H7 (cell line): Measurements from ENCODE around the gene PLIN1. TPM values are rescaled to one million over a fixed set of nuclear protein-coding genes. Genes with fewer than 3 reads are reported as not detected.

Experiments used
- DNase-seq: peaks from one replicate; pipeline ENCODE4 v3.0.0; 2012
- H3K27me3 ChIP-seq: 2 replicates; pipeline ENCODE4 v1.6.0; 2011; ENCODE audit warnings: mild to moderate bottlenecking, low read length; ENCODE audit not compliant: control insufficient read depth, insufficient read depth
- H3K36me3 ChIP-seq: replicated peaks from 2 replicates; pipeline ENCODE4 v1.5.1; 2011; ENCODE audit warnings: low read length; ENCODE audit not compliant: control insufficient read depth, insufficient read depth
- H3K4me3 ChIP-seq: 2 replicates; pipeline ENCODE4 v1.5.1; 2011; ENCODE audit warnings: low read depth, mild to moderate bottlenecking, control low read depth, low read length, moderate library complexity; ENCODE audit not compliant: insufficient read depth
- total RNA-seq: library from RNA; depleted of rRNA; stranded (reverse); fragments of >200 nt; shearing (Covaris generic); gene quantifications from 2 replicates; pipeline ENCODE4 v1.2.3, GENCODE V29; 2014; rRNA removed

Gene PLIN1
- total RNA-seq, 1 experiment from 2014 or later = not detected

DNA sequence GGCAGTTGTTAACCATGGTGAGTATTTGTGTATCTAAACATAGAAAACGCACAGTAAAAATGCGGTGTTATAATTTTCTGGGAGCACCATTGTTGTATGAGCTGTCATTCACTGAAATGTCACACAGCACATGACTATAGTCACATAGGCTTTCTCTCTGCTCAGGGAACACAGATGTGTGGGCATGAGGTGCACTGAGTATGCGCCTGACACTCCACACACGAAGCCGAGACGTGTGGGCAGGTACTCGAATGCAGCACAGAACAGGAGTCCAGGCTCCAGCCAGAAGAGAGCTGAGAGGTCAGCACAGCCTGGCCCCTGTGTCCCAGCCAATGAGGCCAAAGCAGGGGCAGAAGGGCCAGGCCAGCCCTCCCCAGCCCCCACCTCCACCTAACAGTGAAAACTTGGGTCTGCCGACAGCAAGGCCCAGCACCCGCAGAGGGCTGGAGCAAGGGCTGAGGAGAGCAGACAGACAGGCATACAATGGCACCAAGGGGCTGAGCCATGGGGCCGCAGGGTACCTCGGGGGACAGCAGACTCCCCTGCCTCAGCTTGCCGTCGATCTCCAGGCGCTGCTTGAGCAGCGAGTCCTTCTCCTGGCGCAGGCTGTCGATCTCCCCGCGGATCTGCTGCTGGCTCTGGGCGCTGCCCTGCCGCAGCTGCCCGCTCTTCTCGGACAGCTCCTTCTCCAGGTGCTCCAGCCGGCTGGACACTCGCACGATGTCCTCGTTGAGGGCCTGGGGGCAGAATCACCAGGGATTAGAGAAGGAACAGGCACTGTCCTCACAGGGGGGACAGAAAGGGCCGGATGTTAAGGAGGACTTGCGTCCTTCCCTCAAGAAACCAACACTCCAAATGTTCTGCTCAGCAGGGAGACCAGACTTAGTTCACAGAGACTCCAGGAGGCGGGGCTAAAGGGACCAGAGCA, 47.9 kb downstream of the PLIN1 start:
- peaks cover 45% of the 10 kb centered on the region for H3K36me3 ChIP-seq
- no peaks in the 10 kb centered on the region for H3K27me3 ChIP-seq
- no peak overlapping the region for H3K4me3 ChIP-seq
- peak; percentile 52 for DNase-seq

DNA sequence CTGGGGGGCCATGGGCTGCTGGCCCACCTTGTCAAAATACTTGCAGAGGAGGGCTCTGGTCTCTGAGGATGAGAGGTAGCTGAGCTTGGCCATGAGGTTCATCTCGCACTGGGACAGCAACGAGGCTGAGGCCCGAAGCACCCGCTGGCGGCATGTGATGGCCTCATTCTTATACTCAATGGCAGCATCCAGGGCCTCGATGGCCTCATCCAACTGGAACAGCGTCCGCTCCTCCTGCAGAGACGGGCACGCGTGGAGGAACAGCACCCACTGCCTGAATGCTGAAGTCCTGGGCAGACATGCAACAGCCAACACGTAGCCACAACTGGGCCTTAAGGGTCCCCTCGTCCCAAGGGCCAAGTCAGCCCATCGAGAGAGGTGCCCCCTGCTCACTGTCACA, 48.9 kb downstream of the PLIN1 start:
- Histone ChIP-seq H3K36me3 (peaks cover 54% of the 10 kb centered on the region), H3K4me3 (no peak overlapping the region), H3K27me3 (no peaks in the 10 kb centered on the region)
- peak; percentile 39 for DNase-seq

DNA sequence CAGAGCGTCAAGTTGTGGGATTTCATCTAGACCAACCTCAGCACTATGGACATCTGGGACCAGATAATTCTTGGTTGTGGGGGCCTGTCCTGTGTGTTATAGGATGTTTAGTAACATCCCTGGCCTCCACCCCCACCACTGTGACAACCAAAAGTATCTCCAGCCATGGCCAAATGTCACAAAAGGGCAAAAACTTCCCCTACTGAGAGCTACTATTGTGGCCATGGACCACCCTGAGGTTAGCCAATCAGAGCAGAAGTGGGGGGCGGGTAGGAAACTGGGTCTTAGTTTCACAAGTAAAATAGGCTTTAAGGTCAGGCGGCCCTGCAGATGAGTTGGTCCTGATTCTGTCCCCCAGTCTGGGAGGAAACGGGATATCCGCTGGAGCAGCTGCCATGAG, 49.3 kb downstream of the PLIN1 start:
- H3K36me3 ChIP-seq = peaks cover 59% of the 10 kb centered on the region
- no peaks in the 10 kb centered on the region for H3K27me3 ChIP-seq
- no peak for DNase-seq
- H3K4me3 ChIP-seq = no peak overlapping the region

- DNase-seq = peak; percentile 67
- no peak overlapping the region for H3K4me3 ChIP-seq
- H3K36me3 ChIP-seq = peaks cover 66% of the 10 kb centered on the region
- no peaks in the 10 kb centered on the region for H3K27me3 ChIP-seq
These were observed 50.1 kb downstream of the PLIN1 start for GRCh38 chr15:89628806-89629715.

DNA sequence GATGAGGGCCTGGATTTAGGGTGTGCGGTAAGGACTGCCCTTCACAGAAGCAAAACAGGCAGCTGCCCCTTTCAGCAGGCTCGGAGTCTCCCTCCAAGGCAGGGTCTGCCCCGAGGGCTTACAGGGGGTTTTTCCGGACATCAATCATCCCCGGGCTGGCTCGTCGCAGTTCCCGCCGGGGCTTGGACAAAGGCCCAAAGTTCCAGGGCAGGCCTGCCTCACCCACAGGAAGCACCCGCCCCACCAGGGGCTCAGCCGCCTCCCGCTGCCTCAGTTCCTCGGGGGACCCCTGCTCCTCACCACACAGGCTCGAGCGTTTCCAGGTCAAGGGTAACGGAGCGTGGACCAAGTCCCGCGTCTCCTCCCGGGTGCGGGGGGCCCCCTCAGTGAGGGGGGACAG, 50.9 kb downstream of the PLIN1 start:
- no peak overlapping the region for H3K4me3 ChIP-seq
- H3K36me3 ChIP-seq = peaks cover 72% of the 10 kb centered on the region
- peak; percentile 57 for DNase-seq
- no peaks in the 10 kb centered on the region for H3K27me3 ChIP-seq

DNA sequence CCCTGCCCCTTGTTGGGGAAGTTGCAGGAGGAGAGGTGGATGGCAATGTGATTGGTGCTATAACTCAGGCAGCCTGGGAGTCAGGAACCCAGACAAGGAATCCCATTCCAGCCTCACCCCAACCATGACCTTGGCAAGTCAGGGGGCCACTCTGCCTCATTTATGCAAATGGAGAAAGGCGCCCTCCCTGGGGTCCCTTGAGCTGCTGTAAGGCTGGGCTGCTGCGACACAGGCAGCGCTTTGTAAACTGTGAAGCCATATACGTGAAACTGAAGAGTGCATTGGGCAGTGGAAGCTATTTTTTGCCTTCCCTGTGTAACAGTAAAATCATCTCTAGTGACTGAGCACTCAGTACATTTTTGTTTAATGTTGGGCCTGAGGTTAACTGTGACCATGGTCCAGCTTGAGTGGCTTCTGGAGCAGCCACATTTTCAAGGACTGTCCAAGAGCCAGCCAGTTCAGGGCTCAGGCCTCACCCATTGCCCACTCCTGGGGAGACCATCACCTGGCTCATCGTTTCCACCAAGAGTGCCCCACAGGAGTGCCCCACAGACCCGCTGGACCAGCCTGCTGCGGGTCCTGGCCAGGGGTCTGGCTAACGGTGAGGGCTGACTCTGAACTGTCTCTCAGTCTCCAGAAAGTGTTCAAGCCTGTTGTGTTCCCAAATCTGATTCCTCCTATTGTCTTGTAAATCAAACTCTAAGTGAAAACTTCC, 51.8 kb downstream of the PLIN1 start:
- Histone ChIP-seq H3K27me3 (no peaks in the 10 kb centered on the region), H3K4me3 (no peak overlapping the region), H3K36me3 (peaks cover 78% of the 10 kb centered on the region)
- peak; percentile 32 for DNase-seq

DNA sequence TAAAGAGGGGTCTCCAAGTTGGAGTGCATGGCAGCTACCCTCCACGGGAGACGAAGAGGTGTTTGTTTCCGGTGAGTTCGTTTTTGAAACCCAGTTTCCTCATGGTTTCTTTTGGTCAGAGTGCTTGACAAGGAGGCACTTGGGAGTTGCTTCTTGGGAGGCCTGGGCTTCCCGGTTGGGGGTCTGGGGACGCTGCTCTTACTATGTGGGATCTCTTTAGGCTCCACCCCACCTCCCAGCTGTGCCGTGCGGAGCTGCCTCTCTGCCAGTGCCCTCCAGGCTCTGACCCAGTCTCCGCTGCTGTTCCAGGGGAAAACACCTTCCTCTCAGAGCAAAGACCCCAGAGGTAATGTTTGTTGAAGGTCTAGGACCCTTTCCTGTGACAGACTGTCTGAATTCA, 53.5 kb downstream of the PLIN1 start:
- H3K27me3 ChIP-seq = no peaks in the 10 kb centered on the region

GRCh38 chr15:89623165-89623564, 56.0 kb downstream of the PLIN1 start:
- Histone ChIP-seq H3K4me3 (no peak overlapping the region), H3K36me3 (peaks cover 64% of the 10 kb centered on the region), H3K27me3 (no peaks in the 10 kb centered on the region)
- no peak for DNase-seq

More for the DNA sequence above, 53.5 kb downstream of the PLIN1 start:
- DNase-seq = peak; percentile 43
- Histone ChIP-seq H3K4me3 (no peak overlapping the region), H3K36me3 (peaks cover 75% of the 10 kb centered on the region)

DNA sequence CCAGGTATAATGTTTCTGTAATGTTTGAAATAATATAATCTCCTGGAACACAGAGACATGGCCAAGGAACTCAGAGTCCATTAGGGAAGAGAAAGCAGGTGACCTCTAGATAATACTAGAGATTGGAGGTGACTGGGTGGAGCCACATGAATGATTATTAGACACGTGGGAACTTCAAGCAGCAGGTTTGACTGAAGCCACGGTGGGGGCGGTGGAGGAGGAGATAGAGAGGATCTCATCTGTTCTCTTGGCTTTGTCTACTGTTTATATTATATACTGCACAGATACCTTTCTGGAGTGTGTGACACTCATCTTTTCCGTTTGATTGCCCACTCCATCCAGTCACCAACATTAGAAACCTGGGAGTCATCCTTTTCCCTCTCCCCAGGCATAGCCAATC, 57.6 kb downstream of the PLIN1 start:
- DNase-seq = no peak
- H3K27me3 ChIP-seq = no peaks in the 10 kb centered on the region
- H3K36me3 ChIP-seq = peaks cover 61% of the 10 kb centered on the region
- no peak overlapping the region for H3K4me3 ChIP-seq

- peaks cover 37% of the 10 kb centered on the region for H3K36me3 ChIP-seq
- no peak for DNase-seq
- H3K4me3 ChIP-seq = no peak overlapping the region
- no peaks in the 10 kb centered on the region for H3K27me3 ChIP-seq
These were observed 62.9 kb downstream of the PLIN1 start for GRCh38 chr15:89616228-89616627.

DNA sequence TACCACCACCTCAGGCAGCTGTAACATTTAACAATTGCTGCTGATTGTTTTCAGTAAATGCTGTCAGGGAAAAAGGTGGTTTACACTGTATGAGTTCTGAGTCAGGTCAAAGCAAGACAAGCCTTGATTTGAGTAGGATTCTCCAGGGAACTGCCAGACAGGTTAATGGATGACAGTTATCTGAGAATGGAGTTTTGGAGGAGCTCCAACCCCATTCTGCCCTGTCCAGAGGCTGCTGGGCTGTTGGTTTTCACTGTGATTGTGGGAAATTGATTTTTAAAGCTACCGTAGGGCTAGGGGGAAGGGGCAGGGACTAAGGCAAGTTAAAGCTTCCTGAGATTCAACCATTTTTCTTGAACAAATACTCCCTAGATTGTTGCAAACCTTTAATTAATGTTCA, 64.0 kb downstream of the PLIN1 start:
- no peak overlapping the region for H3K4me3 ChIP-seq
- H3K27me3 ChIP-seq = no peaks in the 10 kb centered on the region
- peaks cover 39% of the 10 kb centered on the region for H3K36me3 ChIP-seq
- DNase-seq = no peak

Other genes with a start within 250 kb of the PLIN1 start
- gene RHCG, start 182.8 kb downstream of the PLIN1 start, total RNA-seq = 0.67 TPM in 1 of 2 replicates, not detected in the other
- gene TICRR, start 103.9 kb downstream of the PLIN1 start, total RNA-seq = 19.2 and 24.1 TPM in 2 replicates
- 7.8 and 9.0 TPM in 2 replicates for gene KIF7, start 23.9 kb downstream of the PLIN1 start, total RNA-seq
- 1.3 and 1.6 TPM in 2 replicates for gene PEX11A, start 11.4 kb upstream of the PLIN1 start, total RNA-seq
- not detected in 2 replicates for gene WDR93, start 11.4 kb upstream of the PLIN1 start, total RNA-seq
- 1.6 and 2.6 TPM in 2 replicates for gene MESP1, start 71.9 kb upstream of the PLIN1 start, total RNA-seq
- gene MESP2, start 97.0 kb upstream of the PLIN1 start, total RNA-seq = 2.0 TPM in 2 replicates
- gene ANPEP, start 135.5 kb upstream of the PLIN1 start, total RNA-seq = 3.3 and 6.7 TPM in 2 replicates
- 39.6 and 62.8 TPM in 2 replicates for gene AP3S2, start 214.6 kb upstream of the PLIN1 start, total RNA-seq
- gene ARPIN, start 233.6 kb upstream of the PLIN1 start, total RNA-seq = 2.1 and 2.6 TPM in 2 replicates